ENCODE data around the gene NFIA.

- TF ChIP-seq JUND (CRISPR knock-in tag; IDR thresholded peaks at IDR 0.05) = no peak
- TF ChIP-seq ZNF280D (CRISPR knock-in tag; IDR thresholded peaks at IDR 0.05) = no peak
- TF ChIP-seq CTCF (CRISPR knock-in tag; IDR thresholded peaks at IDR 0.05) = 0 out of 2 replicates have a peak, but pooled peaks have one; percentile 10
- TF ChIP-seq SALL1 (CRISPR knock-in tag; IDR thresholded peaks at IDR 0.05) = peak; percentile 88
- no peak for TF ChIP-seq ETS1 (CRISPR knock-in tag; IDR thresholded peaks at IDR 0.05)
- TF ChIP-seq BHLHE40 (IDR thresholded peaks at IDR 0.05; ENCODE audit: low read length) = peak; percentile 76
- TF ChIP-seq ZNF775 (CRISPR knock-in tag; IDR thresholded peaks at IDR 0.05; ENCODE audit: borderline replicate concordance) = no peak; the same call in 1 of the 2 replicates
Measured at GRCh38 chr1:61076728-61077675, 5.4 kb upstream of the NFIA start.
